Fibroblast of lung (primary cell): Measurements from ENCODE around the gene TCF12. TPM values are rescaled to one million over a fixed set of nuclear protein-coding genes. Genes with fewer than 3 reads are reported as not detected.

Experiments used
- DNase-seq, 2 donors: peaks; one replicate each; pipeline versions ENCODE4 v3.0.0 to v3.0.0-alpha.2; 2010; ENCODE audit warnings: low read depth in 2 of 2
- H2AFZ ChIP-seq: 2 replicates; pipeline ENCODE4 v1.5.1; 2012; ENCODE audit warnings: low read length, control low read depth, inconsistent platforms
- H3K27ac ChIP-seq: 2 replicates; pipeline ENCODE4 v1.5.1; 2011; ENCODE audit warnings: low read length, control low read depth; ENCODE audit not compliant: insufficient read depth
- H3K27me3 ChIP-seq: 2 replicates; pipeline ENCODE4 v1.5.1; 2011; ENCODE audit warnings: mild to moderate bottlenecking, low read length; ENCODE audit not compliant: control insufficient read depth, insufficient read depth
- H3K36me3 ChIP-seq: 2 replicates; pipeline ENCODE4 v1.5.1; 2011; ENCODE audit warnings: low read length; ENCODE audit not compliant: control insufficient read depth, insufficient read depth
- H3K4me1 ChIP-seq: 2 replicates; pipeline ENCODE4 v1.5.1; 2011; ENCODE audit warnings: low read length; ENCODE audit not compliant: control insufficient read depth, insufficient read depth; ENCODE audit errors: extremely low read depth
- H3K4me2 ChIP-seq: 2 replicates; pipeline ENCODE4 v1.5.1; 2011; ENCODE audit warnings: low read length, control low read depth; ENCODE audit not compliant: insufficient read depth; ENCODE audit errors: extremely low read depth
- H3K4me3 ChIP-seq, 4 experiments: fragments of 200-600 bp in 1 of 4; sonication (generic) in 1 of 4; replicated peaks in 1 of 4; 2 replicates each; pipeline ENCODE4 v1.5.1; 2011 to 2016; ENCODE audit warnings: low read length in 4 of 4, low read depth in 3 of 4, mild to moderate bottlenecking in 3 of 4, control low read depth in 2 of 4, inconsistent platforms in 1 of 4, mixed read lengths in 1 of 4; ENCODE audit not compliant: insufficient read depth in 1 of 4; ENCODE audit errors: control extremely low read depth in 1 of 4
- H3K79me2 ChIP-seq: 2 replicates; pipeline ENCODE4 v1.5.1; 2012; ENCODE audit warnings: mild to moderate bottlenecking, low read length, inconsistent platforms; ENCODE audit not compliant: control insufficient read depth, insufficient read depth
- H3K9ac ChIP-seq: 2 replicates; pipeline ENCODE4 v1.5.1; 2011; ENCODE audit warnings: mild to moderate bottlenecking, low read length, control low read depth; ENCODE audit not compliant: insufficient read depth
- H3K9me3 ChIP-seq: 2 replicates; pipeline ENCODE4 v1.5.1; 2012; ENCODE audit warnings: low read depth, low read length; ENCODE audit not compliant: control insufficient read depth, insufficient read depth
- H4K20me1 ChIP-seq: 2 replicates; pipeline ENCODE4 v1.5.1; 2011; ENCODE audit warnings: low read length; ENCODE audit not compliant: control insufficient read depth, insufficient read depth; ENCODE audit errors: extremely low read depth
- EZH2 ChIP-seq: IDR thresholded peaks from 2 replicates; pipeline ENCODE4 v1.5.1; 2012; ENCODE audit warnings: low read length, control low read depth, mild to moderate bottlenecking; ENCODE audit errors: missing control alignments
- polyA plus RNA-seq, 2 donors: library from polyadenylated mRNA; depleted of rRNA in 1 of 2; stranded (reverse) in 1 of 2; unstranded in 1 of 2; fragments of >200 nt; gene quantifications; 2 replicates each; pipeline ENCODE4 v1.2.1, GENCODE V29; 2011 to 2012; ENCODE audit warnings: missing spikeins in 1 of 2
- total RNA-seq: library from RNA; depleted of rRNA; stranded (reverse); fragments of >200 nt; gene quantifications from 2 replicates; pipeline ENCODE4 v1.2.1, GENCODE V29; 2014
- TF ChIP-seq, protein P1 (sequence below), 2 donors: IDR thresholded peaks in 1 of 2; conservative IDR thresholded peaks in 1 of 2; 1 replicate in 1 of 2; 2 replicates in 1 of 2; pipeline ENCODE4 v1.5.1; 2011 to 2012; ENCODE audit warnings: low read length in 2 of 2, control low read depth in 1 of 2, inconsistent platforms in 1 of 2, low read depth in 1 of 2, mild to moderate bottlenecking in 1 of 2

TCF12 gene
- total and polyA plus RNA-seq, 2 donors (not counting 1 experiment from before 2014, with no cell fraction given), result 105 to 232 TPM

- H3K4me2 ChIP-seq, result no peak overlapping the region
- H3K36me3 ChIP-seq, result no peaks in the 10 kb centered on the region
- no peak overlapping the region for H3K4me3 ChIP-seq
- no peaks in the 10 kb centered on the region for H3K79me2 ChIP-seq
- peaks cover 8% of the 10 kb centered on the region for H3K4me1 ChIP-seq
- H4K20me1 ChIP-seq, result no peaks in the 10 kb centered on the region
- no peak for TF ChIP-seq EZH2
- TF ChIP-seq, protein P1, sequence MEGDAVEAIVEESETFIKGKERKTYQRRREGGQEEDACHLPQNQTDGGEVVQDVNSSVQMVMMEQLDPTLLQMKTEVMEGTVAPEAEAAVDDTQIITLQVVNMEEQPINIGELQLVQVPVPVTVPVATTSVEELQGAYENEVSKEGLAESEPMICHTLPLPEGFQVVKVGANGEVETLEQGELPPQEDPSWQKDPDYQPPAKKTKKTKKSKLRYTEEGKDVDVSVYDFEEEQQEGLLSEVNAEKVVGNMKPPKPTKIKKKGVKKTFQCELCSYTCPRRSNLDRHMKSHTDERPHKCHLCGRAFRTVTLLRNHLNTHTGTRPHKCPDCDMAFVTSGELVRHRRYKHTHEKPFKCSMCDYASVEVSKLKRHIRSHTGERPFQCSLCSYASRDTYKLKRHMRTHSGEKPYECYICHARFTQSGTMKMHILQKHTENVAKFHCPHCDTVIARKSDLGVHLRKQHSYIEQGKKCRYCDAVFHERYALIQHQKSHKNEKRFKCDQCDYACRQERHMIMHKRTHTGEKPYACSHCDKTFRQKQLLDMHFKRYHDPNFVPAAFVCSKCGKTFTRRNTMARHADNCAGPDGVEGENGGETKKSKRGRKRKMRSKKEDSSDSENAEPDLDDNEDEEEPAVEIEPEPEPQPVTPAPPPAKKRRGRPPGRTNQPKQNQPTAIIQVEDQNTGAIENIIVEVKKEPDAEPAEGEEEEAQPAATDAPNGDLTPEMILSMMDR (conservative IDR thresholded peaks at IDR 0.05 in 1 of 2, IDR thresholded peaks at IDR 0.05 in 1 of 2; ENCODE audit: low read depth in 1 of 2, low read length in 2 of 2), result no peak
- no peak overlapping the region for H2AFZ ChIP-seq
- no peaks in the 10 kb centered on the region for H3K27me3 ChIP-seq
- no peak overlapping the region for H3K9ac ChIP-seq
- H3K9me3 ChIP-seq, result no peaks in the 10 kb centered on the region
- no peak overlapping the region for H3K27ac ChIP-seq
- DNase-seq, result peak; percentile 51 to 57
Observed at GRCh38 chr15:57114070-57114469, 195.6 kb downstream of the TCF12 start.

- Histone ChIP-seq H3K4me3 (no peak overlapping the region), H3K27me3 (no peaks in the 10 kb centered on the region), H4K20me1 (no peaks in the 10 kb centered on the region), H3K4me2 (no peak overlapping the region), H2AFZ (no peak overlapping the region), H3K9ac (no peak overlapping the region), H3K36me3 (no peaks in the 10 kb centered on the region), H3K79me2 (no peaks in the 10 kb centered on the region), H3K4me1 (peaks cover 8% of the 10 kb centered on the region), H3K9me3 (no peaks in the 10 kb centered on the region), H3K27ac (no peak overlapping the region)
- peak; percentile 19 to 57 for DNase-seq
- TF ChIP-seq, protein P1 (conservative IDR thresholded peaks at IDR 0.05 in 1 of 2, IDR thresholded peaks at IDR 0.05 in 1 of 2; ENCODE audit: low read depth in 1 of 2, low read length in 2 of 2), result no peak
- no peak for TF ChIP-seq EZH2
Observed at GRCh38 chr15:57118013-57118799, 199.8 kb downstream of the TCF12 start.

- H3K27ac ChIP-seq, result no peak overlapping the region
- TF ChIP-seq, protein P1 (conservative IDR thresholded peaks at IDR 0.05 in 1 of 2, IDR thresholded peaks at IDR 0.05 in 1 of 2; ENCODE audit: low read depth in 1 of 2, low read length in 2 of 2), result no peak
- TF ChIP-seq EZH2, result no peak
- peaks cover 8% of the 10 kb centered on the region for H3K4me1 ChIP-seq
- no peak for DNase-seq
- H3K27me3 ChIP-seq, result no peaks in the 10 kb centered on the region
- no peak overlapping the region for H3K9ac ChIP-seq
- H2AFZ ChIP-seq, result no peak overlapping the region
- H3K36me3 ChIP-seq, result no peaks in the 10 kb centered on the region
- no peak overlapping the region for H3K4me2 ChIP-seq
- H4K20me1 ChIP-seq, result no peaks in the 10 kb centered on the region
- no peaks in the 10 kb centered on the region for H3K79me2 ChIP-seq
- H3K9me3 ChIP-seq, result no peaks in the 10 kb centered on the region
- H3K4me3 ChIP-seq, result no peak overlapping the region
Observed at GRCh38 chr15:57122080-57122840, 203.8 kb downstream of the TCF12 start.
